HEK293T (cell line): ENCODE measurements around the gene SAXO1.

Source experiments
- CTCF ChIA-PET: fragments of 350-600 bp; formaldehyde crosslinking; extraction: SDS; loops from one replicate; lab custom pipeline; 2021; ENCODE audit warnings: antibody characterized with exemption, inconsistent platforms; lab: Yijun Ruan, JAX
- POLR2A ChIA-PET: fragments of 350-600 bp; formaldehyde crosslinking; extraction: SDS; loops from one replicate; lab custom pipeline; 2020; ENCODE audit warnings: antibody characterized with exemption, inconsistent platforms; lab: Yijun Ruan, JAX
- DNase-seq: peaks from one replicate; pipeline ENCODE4 v3.0.0; 2012; ENCODE audit warnings: mixed read lengths; ENCODE audit errors: extremely low spot score
- ARNT ChIP-seq: fragments of 450-650 bp; IDR thresholded peaks from 2 replicates; pipeline ENCODE4 v1.6.1; 2017; ENCODE audit warnings: mild to moderate bottlenecking
- BHLHE40 ChIP-seq: fragments of 450-650 bp; IDR thresholded peaks from 2 replicates; pipeline ENCODE4 v1.6.1; 2016; ENCODE audit warnings: mild to moderate bottlenecking, moderate library complexity, borderline replicate concordance
- CTBP1 ChIP-seq: fragments of 450-650 bp; IDR thresholded peaks from 2 replicates; pipeline ENCODE4 v1.6.1; 2016; ENCODE audit warnings: borderline replicate concordance
- ELF4 ChIP-seq: fragments of 450-650 bp; IDR thresholded peaks from 2 replicates; pipeline ENCODE4 v1.6.1; 2017; ENCODE audit warnings: antibody characterized with exemption
- FOXA1 ChIP-seq: fragments of 450-650 bp; IDR thresholded peaks from 2 replicates; pipeline ENCODE4 v1.6.1; 2016; ENCODE audit warnings: mild to moderate bottlenecking
- FOXK2 ChIP-seq: fragments of 450-650 bp; IDR thresholded peaks from 2 replicates; pipeline ENCODE4 v1.6.1; 2016; ENCODE audit warnings: mild to moderate bottlenecking
- FOXM1 ChIP-seq: fragments of 450-650 bp; IDR thresholded peaks from 2 replicates; pipeline ENCODE4 v1.6.1; 2017; ENCODE audit warnings: mild to moderate bottlenecking, borderline replicate concordance
- HDGF ChIP-seq: fragments of 450-650 bp; IDR thresholded peaks from 2 replicates; pipeline ENCODE4 v1.6.1; 2017; ENCODE audit warnings: antibody characterized with exemption, borderline replicate concordance
- L3MBTL2 ChIP-seq: fragments of 450-650 bp; conservative IDR thresholded peaks from 2 replicates; pipeline ENCODE4 v1.6.1; 2016; ENCODE audit warnings: mild to moderate bottlenecking
- LEF1 ChIP-seq: fragments of 450-650 bp; IDR thresholded peaks from 2 replicates; pipeline ENCODE4 v1.6.1; 2017; ENCODE audit warnings: mild to moderate bottlenecking, borderline replicate concordance
- NFRKB ChIP-seq: fragments of 450-650 bp; IDR thresholded peaks from 2 replicates; pipeline ENCODE4 v1.6.1; 2016; ENCODE audit warnings: mild to moderate bottlenecking, moderate library complexity
- PKNOX1 ChIP-seq: fragments of 450-650 bp; IDR thresholded peaks from 2 replicates; pipeline ENCODE4 v1.6.1; 2016
- SP1 ChIP-seq: fragments of 450-650 bp; IDR thresholded peaks from 2 replicates; pipeline ENCODE4 v1.6.1; 2017
- SUZ12 ChIP-seq: fragments of 450-650 bp; IDR thresholded peaks from 2 replicates; pipeline ENCODE4 v1.6.1; 2016; ENCODE audit warnings: mild to moderate bottlenecking
- TARDBP ChIP-seq: fragments of 450-650 bp; IDR thresholded peaks from 2 replicates; pipeline ENCODE4 v1.6.1; 2016
- ZNF384 ChIP-seq: fragments of 450-650 bp; IDR thresholded peaks from 2 replicates; pipeline ENCODE4 v1.6.1; 2016

Gene SAXO1

GRCh38 chr9:18982262-18982620 lies 50.8 kb downstream of the SAXO1 start:
- ChIA-PET POLR2A (no interaction called here), CTCF (interaction anchor here (0.7 kb wide), 1 partner anchor 31 kb away, joined by 3 read pairs; no protein-coding TSS in a partner anchor)
- DNase-seq: no peak
- TF ChIP-seq ELF4 (no peak), ZNF384 (no peak), PKNOX1 (no peak), BHLHE40 (no peak), HDGF (no peak)

GRCh38 chr9:18981476-18982261 lies 51.3 kb downstream of the SAXO1 start:
- POLR2A ChIA-PET: no interaction called here
- CTCF ChIA-PET: interaction anchor here (0.7 kb wide), 1 partner anchor 30 kb away, joined by 3 read pairs; no protein-coding TSS in a partner anchor
- peak; percentile 46 for TF ChIP-seq L3MBTL2
- TF ChIP-seq SUZ12: no peak
- no peak for TF ChIP-seq FOXK2
- TF ChIP-seq SP1: no peak
- TF ChIP-seq CTBP1: peak; percentile 26; the same call in 1 of the 2 replicates
- no peak for TF ChIP-seq ELF4
- DNase-seq: no peak

- ChIA-PET CTCF (interaction anchor here (0.5 kb wide), 1 partner anchor 212 kb away, joined by 3 read pairs; no protein-coding TSS in a partner anchor), POLR2A (interaction anchor here (1.2 kb wide), 1 partner anchor 12 kb away, joined by 3 read pairs; no protein-coding TSS in a partner anchor)
- TF ChIP-seq FOXA1: no peak
- DNase-seq: no peak
These were observed 52.8 kb downstream of the SAXO1 start for GRCh38 chr9:18980189-18980588.

- DNase-seq: peak; percentile 46
- ChIA-PET CTCF (interaction anchor here (0.5 kb wide), 1 partner anchor 211 kb away, joined by 3 read pairs; no protein-coding TSS in a partner anchor), POLR2A (interaction anchor here (0.8 to 1.2 kb wide), 2 partner anchors 13 to 312 kb away, joined by 3 read pairs; no protein-coding TSS in a partner anchor)
- TF ChIP-seq FOXA1 (no peak), L3MBTL2 (peak; percentile 69; the same call in 1 of the 2 replicates), CTBP1 (no peak), TARDBP (no peak), LEF1 (no peak)
These were observed 53.6 kb downstream of the SAXO1 start for GRCh38 chr9:18979367-18979766.

GRCh38 chr9:18978188-18978587 lies 54.8 kb downstream of the SAXO1 start:
- DNase-seq: no peak
- CTCF ChIA-PET: no interaction called here
- TF ChIP-seq FOXK2 (no peak), HDGF (no peak), ZNF384 (no peak), PKNOX1 (no peak), FOXA1 (no peak)
- POLR2A ChIA-PET: no interaction called here

- POLR2A ChIA-PET: interaction anchor here (1.0 kb wide), 1 partner anchor 20 kb away, joined by 3 read pairs; no protein-coding TSS in a partner anchor
- peak; percentile 99 for TF ChIP-seq ARNT
- peak; percentile 70; the same call in 1 of the 2 replicates for TF ChIP-seq FOXK2
- TF ChIP-seq HDGF: no peak
- peak; percentile 100 for TF ChIP-seq CTBP1
- TF ChIP-seq NFRKB: no peak
- no peak; the same call in 1 of the 2 replicates for TF ChIP-seq FOXA1
- 0 out of 2 replicates have a peak, but pooled peaks have one; percentile 47 for TF ChIP-seq FOXM1
- no peak for TF ChIP-seq BHLHE40
- peak; percentile 71 for TF ChIP-seq TARDBP
- no peak for TF ChIP-seq SP1
- no peak for TF ChIP-seq ELF4
- TF ChIP-seq PKNOX1: peak; percentile 98
- TF ChIP-seq ZNF384: peak; percentile 48; the same call in 1 of the 2 replicates
- peak; percentile 91 for TF ChIP-seq LEF1
These were observed 56.1 kb downstream of the SAXO1 start for GRCh38 chr9:18976709-18977531.

More at GRCh38 chr9:18976709-18977531, 56.1 kb downstream of the SAXO1 start:
- peak; percentile 83 for DNase-seq
- CTCF ChIA-PET: no interaction called here
